ENCODE data around the gene OCRL. TPM values are rescaled to one million over a fixed set of nuclear protein-coding genes. Genes with fewer than 3 reads are reported as not detected.
"Not testable (repeated sequence)": the region's sequence is repeated elsewhere in the genome, so short reads cannot be mapped to it uniquely, and the experiment has no call there.

OCRL gene
- total RNA-seq, 1 experiment from 2014 or later = 24.2 TPM

DNA sequence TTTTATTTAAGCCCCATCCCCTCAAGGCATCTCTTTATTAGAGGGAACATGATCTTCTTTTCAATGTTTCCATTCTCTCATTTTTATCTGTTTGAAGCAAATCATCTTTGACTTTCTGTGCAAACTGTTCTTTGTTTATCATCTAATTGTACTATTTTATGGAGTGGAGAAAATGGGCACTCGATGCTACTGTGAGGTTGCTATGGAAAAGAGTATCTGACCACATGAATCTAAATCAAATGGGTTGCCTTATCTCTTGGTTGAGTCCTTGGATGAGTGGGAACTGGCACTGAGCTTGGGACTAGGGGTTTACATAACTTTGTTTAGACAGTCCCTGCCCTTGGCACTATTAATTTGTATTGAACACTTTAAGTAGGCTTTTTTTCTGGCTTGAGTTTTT is 9.1 kb downstream of the OCRL start:
- CTCF ChIA-PET = no interaction called here
- TF ChIP-seq, protein P1, sequence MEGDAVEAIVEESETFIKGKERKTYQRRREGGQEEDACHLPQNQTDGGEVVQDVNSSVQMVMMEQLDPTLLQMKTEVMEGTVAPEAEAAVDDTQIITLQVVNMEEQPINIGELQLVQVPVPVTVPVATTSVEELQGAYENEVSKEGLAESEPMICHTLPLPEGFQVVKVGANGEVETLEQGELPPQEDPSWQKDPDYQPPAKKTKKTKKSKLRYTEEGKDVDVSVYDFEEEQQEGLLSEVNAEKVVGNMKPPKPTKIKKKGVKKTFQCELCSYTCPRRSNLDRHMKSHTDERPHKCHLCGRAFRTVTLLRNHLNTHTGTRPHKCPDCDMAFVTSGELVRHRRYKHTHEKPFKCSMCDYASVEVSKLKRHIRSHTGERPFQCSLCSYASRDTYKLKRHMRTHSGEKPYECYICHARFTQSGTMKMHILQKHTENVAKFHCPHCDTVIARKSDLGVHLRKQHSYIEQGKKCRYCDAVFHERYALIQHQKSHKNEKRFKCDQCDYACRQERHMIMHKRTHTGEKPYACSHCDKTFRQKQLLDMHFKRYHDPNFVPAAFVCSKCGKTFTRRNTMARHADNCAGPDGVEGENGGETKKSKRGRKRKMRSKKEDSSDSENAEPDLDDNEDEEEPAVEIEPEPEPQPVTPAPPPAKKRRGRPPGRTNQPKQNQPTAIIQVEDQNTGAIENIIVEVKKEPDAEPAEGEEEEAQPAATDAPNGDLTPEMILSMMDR (IDR thresholded peaks at IDR 0.05; ENCODE audit: insufficient read depth in 1 of 2, low read depth in 1 of 2, low read length in 1 of 2, severe bottlenecking in 1 of 2, unreplicated experiment in 1 of 2) = no peak
- H3K9me3 Mint-ChIP-seq (ENCODE audit: unreplicated experiment) = no peaks in the 10 kb centered on the region
- BruUV-seq (replicated peaks) = no TSS peak
- Histone ChIP-seq H3K36me3 (ENCODE audit: control insufficient read depth, insufficient read depth, low read length) (no peaks in the 10 kb centered on the region), H3K27me3 (replicated peaks; ENCODE audit: control insufficient read depth, insufficient read depth, low read length) (no peaks in the 10 kb centered on the region), H3K4me1 (no peaks in the 10 kb centered on the region), H3K9me3 (no peaks in the 10 kb centered on the region), H3K4me3 (ENCODE audit: low read depth, low read length) (no peak overlapping the region)
- no peak overlapping the region for H3K4me3 Mint-ChIP-seq (ENCODE audit: unreplicated experiment)
- H3K27me3 Mint-ChIP-seq (ENCODE audit: insufficient read depth, unreplicated experiment) = no peaks in the 10 kb centered on the region
- H3K4me1 Mint-ChIP-seq (ENCODE audit: low read depth, unreplicated experiment) = no peaks in the 10 kb centered on the region
- DNase-seq = no peak
- no peak overlapping the region for H3K27ac Mint-ChIP-seq (ENCODE audit: unreplicated experiment)
- POLR2A ChIA-PET = no interaction called here
- intact Hi-C loops (cut with micrococcal nuclease; ENCODE audit: unreplicated experiment) = no loop called here
- H3K36me3 Mint-ChIP-seq (ENCODE audit: insufficient read depth, unreplicated experiment) = peaks cover 10% of the 10 kb centered on the region

DNA sequence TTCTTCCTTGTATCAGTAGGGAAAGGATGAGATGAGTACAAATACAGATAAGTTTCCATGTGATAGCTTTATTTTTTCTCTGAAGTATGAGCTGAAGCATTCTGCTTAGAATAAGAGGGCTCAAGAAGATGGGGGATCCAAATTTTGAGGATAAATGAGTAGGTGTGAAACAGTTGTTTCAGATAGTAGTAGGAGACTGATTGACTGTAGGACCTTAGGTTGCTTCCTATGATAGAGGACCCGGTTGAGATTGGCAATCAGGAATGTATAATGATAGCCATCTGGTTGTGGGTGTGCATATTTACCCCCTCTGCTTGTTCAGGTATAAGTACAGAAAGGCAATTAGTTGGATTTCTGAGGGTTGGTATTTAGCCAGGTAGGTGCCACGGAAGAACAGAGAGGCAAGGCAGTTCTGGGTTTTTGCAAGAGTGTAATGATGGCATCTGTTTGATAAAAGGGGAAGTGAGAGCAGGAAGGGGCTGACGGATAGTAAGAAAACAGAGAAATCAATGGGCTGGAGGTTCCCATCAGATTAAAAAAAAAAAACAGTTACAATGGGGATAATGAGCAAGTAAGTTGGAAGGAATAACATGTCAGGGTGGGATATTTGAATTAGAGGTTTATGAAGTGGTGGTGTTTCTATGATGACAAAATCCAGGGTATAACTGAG is 13.7 kb downstream of the OCRL start:
- H3K36me3 Mint-ChIP-seq (ENCODE audit: insufficient read depth, unreplicated experiment) = peaks cover 15% of the 10 kb centered on the region
- no peak overlapping the region for H3K4me3 ChIP-seq (ENCODE audit: low read depth, low read length)
- H3K27ac Mint-ChIP-seq (ENCODE audit: unreplicated experiment) = no peak overlapping the region
- no peaks in the 10 kb centered on the region for H3K36me3 ChIP-seq (ENCODE audit: control insufficient read depth, insufficient read depth, low read length)
- H3K4me1 Mint-ChIP-seq (ENCODE audit: low read depth, unreplicated experiment) = no peaks in the 10 kb centered on the region
- H3K27me3 Mint-ChIP-seq (ENCODE audit: insufficient read depth, unreplicated experiment) = no peaks in the 10 kb centered on the region
- intact Hi-C loops (cut with micrococcal nuclease; ENCODE audit: unreplicated experiment) = no loop called here
- CTCF ChIA-PET = no interaction called here
- POLR2A ChIA-PET = no interaction called here
- BruUV-seq (replicated peaks) = TSS peak; percentile 10
- TF ChIP-seq, protein P1 (IDR thresholded peaks at IDR 0.05; ENCODE audit: insufficient read depth in 1 of 2, low read depth in 1 of 2, low read length in 1 of 2, severe bottlenecking in 1 of 2, unreplicated experiment in 1 of 2) = no peak
- no peak for DNase-seq
- H3K4me1 ChIP-seq = no peaks in the 10 kb centered on the region
- no peaks in the 10 kb centered on the region for H3K9me3 ChIP-seq
- no peaks in the 10 kb centered on the region for H3K9me3 Mint-ChIP-seq (ENCODE audit: unreplicated experiment)
- no peaks in the 10 kb centered on the region for H3K27me3 ChIP-seq (replicated peaks; ENCODE audit: control insufficient read depth, insufficient read depth, low read length)
- H3K4me3 Mint-ChIP-seq (ENCODE audit: unreplicated experiment) = no peak overlapping the region

DNA sequence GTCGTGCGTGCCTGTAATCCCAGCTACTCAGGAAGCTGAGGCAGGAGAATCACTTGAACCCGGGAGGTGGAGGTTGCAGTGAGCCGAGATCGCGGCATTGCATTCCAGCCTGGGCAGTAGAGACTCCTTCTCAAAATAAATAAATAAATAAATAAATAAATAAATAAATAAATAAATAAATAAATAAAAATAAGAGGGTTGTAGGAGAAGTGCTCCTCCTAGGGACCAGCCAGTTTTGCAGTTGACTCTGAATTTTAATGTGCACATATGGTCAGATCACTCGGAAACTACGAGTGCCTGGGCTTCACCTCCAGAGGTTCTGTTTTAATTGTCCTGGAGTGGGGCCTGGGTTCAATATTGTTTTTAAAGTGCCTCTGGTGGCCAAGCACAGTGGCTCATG is 14.8 kb downstream of the OCRL start:
- H3K4me3 ChIP-seq (ENCODE audit: low read depth, low read length); H3K4me3 Mint-ChIP-seq (ENCODE audit: unreplicated experiment); intact Hi-C loops (cut with micrococcal nuclease; ENCODE audit: unreplicated experiment); POLR2A ChIA-PET; H3K9me3 Mint-ChIP-seq (ENCODE audit: unreplicated experiment); H3K27me3 Mint-ChIP-seq (ENCODE audit: insufficient read depth, unreplicated experiment); H3K36me3 ChIP-seq (ENCODE audit: control insufficient read depth, insufficient read depth, low read length); H3K27me3 ChIP-seq (replicated peaks; ENCODE audit: control insufficient read depth, insufficient read depth, low read length); H3K4me1 Mint-ChIP-seq (ENCODE audit: low read depth, unreplicated experiment); H3K4me1 ChIP-seq; DNase-seq; H3K9me3 ChIP-seq; CTCF ChIA-PET; H3K27ac Mint-ChIP-seq (ENCODE audit: unreplicated experiment); BruUV-seq (replicated peaks): not testable (repeated sequence)
- H3K36me3 Mint-ChIP-seq (ENCODE audit: insufficient read depth, unreplicated experiment) = peaks cover 22% of the 10 kb centered on the region
